Stomach (tissue), 9 donors: ENCODE results near the gene LDLRAD3. TPM values are rescaled to one million over a fixed set of nuclear protein-coding genes. Genes with fewer than 3 reads are reported as not detected.
A peak's percentile ranks its signal among the peaks of the same experiment; 100 is the strongest.

Source experiments
- DNase-seq, 2 donors: peaks; one replicate each; pipeline versions ENCODE4 v3.0.0 to v3.0.0-alpha.2; 2013 to 2019
- H3K27ac ChIP-seq, 5 donors: fragments of 200-600 bp in 4 of 5; sonication (generic) in 4 of 5; one replicate each; pipeline ENCODE4 v1.5.1; 2013 to 2019; ENCODE audit warnings: mild to moderate bottlenecking in 1 of 5, moderate library complexity in 1 of 5
- H3K27me3 ChIP-seq, 3 donors: fragments of 200-600 bp; sonication (generic); one replicate each; pipeline ENCODE4 v1.5.1; 2017 to 2019; ENCODE audit warnings: mixed run types in 1 of 3
- H3K36me3 ChIP-seq, 4 donors: fragments of 200-600 bp; sonication (generic); 1 replicate in 3 of 4; 2 replicates in 1 of 4; pipeline ENCODE4 v1.5.1; 2016 to 2019
- H3K4me1 ChIP-seq, 4 donors: fragments of 200-600 bp; sonication (generic); one replicate each; pipeline ENCODE4 v1.5.1; 2016 to 2019
- H3K4me3 ChIP-seq, 4 donors: fragments of 200-600 bp; sonication (generic) in 3 of 4; one replicate each; pipeline ENCODE4 v1.5.1; 2016 to 2019; ENCODE audit warnings: mild to moderate bottlenecking in 1 of 4
- H3K9me3 ChIP-seq, 4 donors: fragments of 200-600 bp; sonication (generic); one replicate each; pipeline ENCODE4 v1.5.1; 2016 to 2019
- CTCF ChIP-seq, 7 experiments: fragments of 450-650 bp in 4 of 7; fragments of 200-600 bp in 3 of 7; sonication (generic) in 3 of 7; IDR thresholded peaks; one replicate each; pipeline ENCODE4 v1.5.1; 2016 to 2019; ENCODE audit warnings: antibody characterized with exemption in 7 of 7, control low read depth in 2 of 7, mild to moderate bottlenecking in 1 of 7
- EP300 ChIP-seq: sonication (generic); formaldehyde crosslinking; IDR thresholded peaks from one replicate; pipeline ENCODE4 v1.6.1; 2017; ENCODE audit warnings: antibody characterized with exemption
- POLR2A ChIP-seq, 4 donors: fragments of 450-650 bp; IDR thresholded peaks; one replicate each; pipeline ENCODE4 v1.6.1; 2016; ENCODE audit warnings: antibody characterized with exemption in 4 of 4, control low read depth in 2 of 4, mild to moderate bottlenecking in 1 of 4, moderate library complexity in 1 of 4
- POLR2AphosphoS5 ChIP-seq, 3 donors: sonication (generic); formaldehyde crosslinking; IDR thresholded peaks; one replicate each; pipeline ENCODE4 v1.6.1; 2016; ENCODE audit warnings: antibody characterized with exemption in 3 of 3
- WGBS, 5 donors: extraction: QIAGEN DNeasy Blood & Tissue Kit in 3 of 5; methylation state at CpG; one replicate each; pipeline versions ENCODE4 v1.1.5 to v1.1.7; 2013 to 2018; 5-methylcytosine and 5-hydroxymethylcytosine counted together
- intact Hi-C: fragments of 100-400 bp; cut with DNase I; formaldehyde crosslinking; loops from one replicate; pipeline ENCODE4 v1.15.1; 2023; ENCODE audit warnings: low total_unique reads
- polyA plus RNA-seq, 3 donors: library from polyadenylated mRNA; stranded (reverse); fragments of 200-250 nt; gene quantifications; one replicate each; pipeline ENCODE4 v1.2.3, GENCODE V29; 2013
- total RNA-seq, 5 donors: library from RNA; depleted of rRNA; stranded (reverse); fragments of >200 nt; gene quantifications; one replicate each; pipeline versions ENCODE4 v1.1.0 to v1.2.3, GENCODE V29; 2014 to 2016
- donor health status: healthy with polysubstance abuse.
- donor health status: Bipolar disorder and iron deficiency.
- donor health status: healthy.

The LDLRAD3 gene
- total and polyA plus RNA-seq, 8 donors = 2.0 to 22.8 (median 7.9) TPM

GRCh38 chr11:36071917-36072500 is 128.1 kb downstream of the LDLRAD3 start:
- H3K27ac ChIP-seq = peak overlapping the region in 1 of 5 donors; percentile 9
- H3K36me3 ChIP-seq = no peaks in the 10 kb centered on the region
- 60 to 82% (median 62%) methylated on average over 2 of the region's 2 CpGs for WGBS, 5 donors
- H3K9me3 ChIP-seq = peaks cover 0 to 2% (median 1%) of the 10 kb centered on the region in 4 donors
- H3K4me1 ChIP-seq = peaks cover 3 to 12% (median 8%) of the 10 kb centered on the region in 4 donors
- H3K27me3 ChIP-seq = no peaks in the 10 kb centered on the region
- TF ChIP-seq POLR2AphosphoS5 (IDR thresholded peaks at IDR 0.05) = no peak
- no peak for TF ChIP-seq CTCF (IDR thresholded peaks at IDR 0.05)
- no peak for TF ChIP-seq EP300
- no peak for TF ChIP-seq POLR2A (IDR thresholded peaks at IDR 0.05)
- intact Hi-C loops = no loop called here
- DNase-seq = no peak
- no peak overlapping the region for H3K4me3 ChIP-seq

GRCh38 chr11:36073411-36074203 is 129.7 kb downstream of the LDLRAD3 start:
- 56 to 68% (median 59%) methylated on average over 9 of the region's 9 CpGs for WGBS, 5 donors
- H3K4me1 ChIP-seq = peaks cover 3 to 12% (median 8%) of the 10 kb centered on the region in 4 donors
- TF ChIP-seq CTCF (IDR thresholded peaks at IDR 0.05) = no peak
- TF ChIP-seq POLR2AphosphoS5 (IDR thresholded peaks at IDR 0.05) = peak in 2 of 3 donors; percentile 32 to 48
- peak overlapping the region in 2 of 5 donors; percentile 9 to 39 for H3K27ac ChIP-seq
- H3K4me3 ChIP-seq = no peak overlapping the region
- no peaks in the 10 kb centered on the region for H3K9me3 ChIP-seq
- intact Hi-C loops = no loop called here
- H3K36me3 ChIP-seq = no peaks in the 10 kb centered on the region
- DNase-seq = peak; percentile 36 to 78
- H3K27me3 ChIP-seq = no peaks in the 10 kb centered on the region

GRCh38 chr11:36074941-36075431 is 131.1 kb downstream of the LDLRAD3 start:
- TF ChIP-seq EP300 = no peak
- TF ChIP-seq POLR2A (IDR thresholded peaks at IDR 0.05) = no peak
- TF ChIP-seq POLR2AphosphoS5 (IDR thresholded peaks at IDR 0.05) = no peak
- TF ChIP-seq CTCF (IDR thresholded peaks at IDR 0.05) = no peak
- peak overlapping the region in 3 of 5 donors; percentile 13 to 30 (median 27) for H3K27ac ChIP-seq
- H3K4me1 ChIP-seq = peaks cover 3 to 12% (median 8%) of the 10 kb centered on the region in 4 donors
- intact Hi-C loops = no loop called here
- H3K27me3 ChIP-seq = no peaks in the 10 kb centered on the region
- H3K9me3 ChIP-seq = no peaks in the 10 kb centered on the region
- WGBS, 5 donors = 71 to 83% (median 77%) methylated on average over 2 of the region's 2 CpGs
- H3K4me3 ChIP-seq = no peak overlapping the region
- no peaks in the 10 kb centered on the region for H3K36me3 ChIP-seq
- DNase-seq = peak in 1 of 2 donors; percentile 51

DNA sequence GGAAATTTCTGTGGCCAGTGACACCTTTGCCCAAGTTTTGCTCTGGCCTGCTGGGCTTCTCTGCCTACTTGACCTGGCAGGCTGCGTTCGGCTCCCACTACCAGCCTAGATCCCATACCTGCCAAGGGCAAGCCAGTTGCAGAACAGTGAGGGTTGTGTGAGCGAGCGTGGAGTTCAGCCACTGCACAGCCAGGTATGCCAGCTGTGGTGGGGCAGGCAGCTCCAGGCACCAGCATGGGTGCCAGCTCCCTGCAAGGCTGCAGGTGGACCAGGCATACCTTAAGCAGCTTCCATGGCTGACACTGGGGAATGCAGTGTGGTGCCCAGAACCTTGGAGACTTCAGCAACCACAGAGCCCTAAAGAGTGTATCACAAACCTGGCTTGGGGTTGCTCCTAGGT is 133.5 kb downstream of the LDLRAD3 start:
- 94 to 100% (median 98%) methylated on average over 3 to 4 of the region's 4 CpGs for WGBS, 5 donors
- peaks cover 0 to 8% (median 4%) of the 10 kb centered on the region in 4 donors for H3K36me3 ChIP-seq
- H3K4me3 ChIP-seq = no peak overlapping the region
- H3K27ac ChIP-seq = no peak overlapping the region
- H3K27me3 ChIP-seq = no peaks in the 10 kb centered on the region
- H3K4me1 ChIP-seq = peaks cover 3 to 12% (median 8%) of the 10 kb centered on the region in 4 donors
- no peak for DNase-seq
- no peaks in the 10 kb centered on the region for H3K9me3 ChIP-seq
- TF ChIP-seq POLR2AphosphoS5 (IDR thresholded peaks at IDR 0.05) (no peak), CTCF (IDR thresholded peaks at IDR 0.05) (no peak), EP300 (no peak), POLR2A (IDR thresholded peaks at IDR 0.05) (no peak)
- intact Hi-C loops = no loop called here
